ENCODE data around the gene PPP1R13B.

The PPP1R13B gene

GRCh38 chr14:103880348-103881267 lies 33.2 kb upstream of the PPP1R13B start:
- no peak for DNase-seq

- no peak for DNase-seq
Observed at GRCh38 chr14:103879570-103880347, 32.4 kb upstream of the PPP1R13B start.

GRCh38 chr14:103879118-103879569 lies 31.8 kb upstream of the PPP1R13B start:
- DNase-seq = no peak

- no peak for DNase-seq
Observed at GRCh38 chr14:103878180-103878579, 30.8 kb upstream of the PPP1R13B start.

- no peak for DNase-seq
Observed at GRCh38 chr14:103875010-103875409, 27.6 kb upstream of the PPP1R13B start.

- DNase-seq = no peak
Observed at GRCh38 chr14:103872481-103873113, 25.2 kb upstream of the PPP1R13B start.

- no peak for DNase-seq
Observed at GRCh38 chr14:103871596-103872480, 24.5 kb upstream of the PPP1R13B start.

GRCh38 chr14:103870891-103871595 lies 23.7 kb upstream of the PPP1R13B start:
- DNase-seq = no peak

- DNase-seq = no peak
Observed at GRCh38 chr14:103870144-103870876, 22.9 kb upstream of the PPP1R13B start.

GRCh38 chr14:103869406-103870143 lies 22.2 kb upstream of the PPP1R13B start:
- no peak for DNase-seq

- DNase-seq = no peak
Observed at GRCh38 chr14:103868242-103868897, 21.0 kb upstream of the PPP1R13B start.

- DNase-seq = no peak
Observed at GRCh38 chr14:103867523-103867953, 20.2 kb upstream of the PPP1R13B start.

- DNase-seq = no peak
Observed at GRCh38 chr14:103867020-103867419, 19.6 kb upstream of the PPP1R13B start.

GRCh38 chr14:103863245-103863644 lies 15.9 kb upstream of the PPP1R13B start:
- no peak for DNase-seq

GRCh38 chr14:103862393-103862782 lies 15.0 kb upstream of the PPP1R13B start:
- DNase-seq = no peak

- no peak for DNase-seq
Observed at GRCh38 chr14:103861413-103862392, 14.3 kb upstream of the PPP1R13B start.

- no peak for DNase-seq
Observed at GRCh38 chr14:103859416-103860202, 12.2 kb upstream of the PPP1R13B start.
